Jurkat, Clone E6-1 (cell line): ENCODE data around the gene CPPED1.

Experiments used
- DNase-seq: peaks from one replicate; pipeline ENCODE4 v3.0.0-alpha.2; 2011; ENCODE audit warnings: low read depth, low spot score
- H3K4me3 ChIP-seq: 2 replicates; pipeline ENCODE4 v1.5.1; 2011; ENCODE audit warnings: mild to moderate bottlenecking, low read length, control low read depth, moderate library complexity

The CPPED1 gene

GRCh38 chr16:12672986-12673385 is 130.7 kb downstream of the CPPED1 start:
- H3K4me3 ChIP-seq, result no peak overlapping the region
- DNase-seq, result no peak

DNA sequence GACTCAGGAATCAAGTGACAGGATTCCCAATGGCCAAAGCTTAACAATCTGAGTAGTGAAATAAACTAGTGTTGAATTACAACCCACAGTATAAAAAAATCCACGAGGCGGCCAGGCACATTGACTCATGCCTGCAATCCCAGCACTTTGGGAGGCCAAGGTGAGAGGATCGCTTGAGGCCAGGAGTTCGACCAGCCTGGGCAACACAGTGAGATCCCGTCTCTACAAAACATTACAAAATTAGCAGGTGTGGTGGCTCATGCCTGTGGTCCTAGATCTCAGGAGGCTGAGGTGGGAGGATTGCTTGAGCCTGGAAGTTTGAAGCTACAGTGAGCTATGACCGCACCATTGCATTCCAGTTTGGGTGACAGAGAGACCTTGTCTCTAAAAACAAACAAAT is 133.8 kb downstream of the CPPED1 start:
- DNase-seq, result no peak
- H3K4me3 ChIP-seq, result no peak overlapping the region

DNA sequence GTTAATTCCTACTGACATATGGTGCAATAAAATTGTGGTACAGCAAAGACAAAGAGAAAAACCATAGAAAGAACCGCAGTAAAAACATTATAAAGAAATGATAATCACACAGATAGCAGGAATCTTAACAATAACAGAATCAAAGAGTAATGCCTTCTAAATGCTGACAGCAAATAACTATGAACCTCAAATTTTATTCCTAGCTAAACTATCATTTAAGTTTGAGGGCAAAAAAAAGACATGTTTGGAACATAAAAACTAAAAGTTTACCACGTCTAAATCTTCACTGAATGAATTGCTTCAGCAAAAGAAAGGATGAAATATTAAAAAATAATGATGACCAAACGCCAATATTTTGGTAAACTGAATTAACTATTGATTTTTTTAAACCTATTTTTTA is 135.8 kb downstream of the CPPED1 start:
- DNase-seq, result no peak
- H3K4me3 ChIP-seq, result no peak overlapping the region

DNA sequence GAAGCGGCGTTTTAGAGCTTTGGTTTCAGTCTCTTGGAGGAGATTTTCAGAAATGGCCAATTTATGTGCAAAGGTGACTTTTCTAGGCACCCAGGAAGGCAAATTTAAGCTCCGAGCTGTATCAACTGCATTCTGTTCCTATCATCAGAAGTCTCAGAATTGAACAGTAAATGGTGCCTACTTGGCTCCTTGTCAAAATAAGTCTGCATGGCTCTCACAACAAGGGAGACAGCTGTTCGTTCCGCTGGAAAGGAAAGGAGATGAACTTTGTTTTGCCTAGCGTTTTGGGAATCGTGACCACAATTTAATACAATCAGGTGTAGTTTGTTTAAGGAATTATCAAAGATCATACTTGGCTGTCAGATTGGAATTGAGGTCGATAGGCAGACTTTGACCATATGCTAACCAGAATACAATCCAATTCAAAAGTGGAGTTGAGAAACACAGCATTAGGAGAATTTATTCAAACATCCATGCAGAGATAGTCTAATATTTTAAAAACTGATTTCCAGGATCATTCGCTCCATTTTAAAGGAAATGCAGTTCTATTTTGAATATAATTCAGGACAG is 139.4 kb downstream of the CPPED1 start:
- H3K4me3 ChIP-seq, result no peak overlapping the region
- no peak for DNase-seq

- peak; percentile 68 for DNase-seq
Measured at GRCh38 chr16:12661656-12662172, 142.0 kb downstream of the CPPED1 start.

DNA sequence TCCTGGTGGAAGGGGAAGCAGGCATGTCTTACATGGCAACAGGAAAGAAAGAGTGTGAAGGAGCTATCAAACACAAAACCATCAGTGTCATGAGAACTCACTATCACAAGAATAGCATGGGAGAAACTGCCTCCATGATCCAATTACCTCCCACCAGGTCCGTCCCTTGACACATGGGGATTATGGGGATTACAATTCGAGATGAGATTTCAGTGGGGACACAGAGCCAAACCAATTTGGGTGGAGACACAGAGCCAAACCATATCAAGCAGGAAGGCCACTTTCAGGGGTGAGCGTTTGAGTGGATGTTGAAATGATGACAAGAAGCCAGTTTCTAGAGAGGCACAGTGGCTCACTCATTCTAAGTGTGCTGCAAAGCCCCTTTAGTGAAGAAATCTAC is 143.8 kb downstream of the CPPED1 start:
- no peak overlapping the region for H3K4me3 ChIP-seq
- DNase-seq, result no peak

More at GRCh38 chr16:12661656-12662172, 142.0 kb downstream of the CPPED1 start:
- no peak overlapping the region for H3K4me3 ChIP-seq

- DNase-seq, result no peak
- H3K4me3 ChIP-seq, result no peak overlapping the region
Measured at GRCh38 chr16:12658506-12658905, 145.2 kb downstream of the CPPED1 start.

- no peak overlapping the region for H3K4me3 ChIP-seq
- no peak for DNase-seq
Measured at GRCh38 chr16:12655537-12655936, 148.2 kb downstream of the CPPED1 start.

DNA sequence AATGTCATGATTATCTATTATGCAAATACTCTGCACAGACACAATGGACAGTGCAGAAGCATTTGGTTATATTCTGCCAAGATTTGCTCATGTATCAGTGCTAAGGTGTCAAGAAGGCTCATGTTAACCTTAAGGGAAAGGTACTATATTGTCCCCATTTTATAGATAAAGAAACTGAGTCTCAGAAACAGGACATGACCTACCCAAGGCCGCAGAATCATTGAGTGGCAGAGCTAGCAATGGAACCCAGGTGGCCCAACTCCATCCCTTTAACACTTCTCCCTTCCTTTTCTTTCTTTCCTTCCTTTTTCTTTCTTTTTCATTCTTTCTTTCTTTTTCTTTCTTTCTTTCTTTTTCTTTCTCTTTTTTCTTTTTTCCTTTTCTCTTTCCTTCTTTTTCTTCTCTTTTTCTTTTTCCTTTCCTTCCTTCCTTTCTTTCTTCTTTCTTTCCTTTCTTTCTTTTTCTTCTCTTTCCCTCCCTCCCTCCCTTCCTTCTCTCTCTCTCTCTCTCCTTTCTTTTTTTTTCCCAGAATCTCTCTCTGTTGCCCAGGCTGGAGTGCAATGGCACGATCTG is 149.8 kb downstream of the CPPED1 start:
- H3K4me3 ChIP-seq, result no peak overlapping the region
- DNase-seq, result no peak

DNA sequence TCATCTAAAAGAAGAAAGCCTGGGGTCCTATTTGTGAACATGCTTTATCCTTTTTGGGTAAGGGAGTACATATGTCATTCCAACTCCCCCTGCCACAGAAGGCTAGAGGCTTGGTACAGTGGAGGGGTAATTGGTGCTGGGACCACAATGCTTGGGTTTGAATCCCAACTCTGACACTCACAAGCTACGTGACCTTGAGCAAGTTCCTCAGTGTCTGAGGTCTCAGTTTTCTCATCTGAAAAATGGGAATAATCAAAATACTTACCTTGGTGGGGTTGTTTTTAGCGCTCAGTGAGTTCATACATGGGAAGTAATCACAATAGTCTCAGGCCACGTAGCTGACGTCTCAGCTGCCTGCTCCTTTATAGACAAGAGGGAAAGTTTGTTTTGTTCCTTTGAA is 150.8 kb downstream of the CPPED1 start:
- no peak for DNase-seq
- no peak overlapping the region for H3K4me3 ChIP-seq

DNA sequence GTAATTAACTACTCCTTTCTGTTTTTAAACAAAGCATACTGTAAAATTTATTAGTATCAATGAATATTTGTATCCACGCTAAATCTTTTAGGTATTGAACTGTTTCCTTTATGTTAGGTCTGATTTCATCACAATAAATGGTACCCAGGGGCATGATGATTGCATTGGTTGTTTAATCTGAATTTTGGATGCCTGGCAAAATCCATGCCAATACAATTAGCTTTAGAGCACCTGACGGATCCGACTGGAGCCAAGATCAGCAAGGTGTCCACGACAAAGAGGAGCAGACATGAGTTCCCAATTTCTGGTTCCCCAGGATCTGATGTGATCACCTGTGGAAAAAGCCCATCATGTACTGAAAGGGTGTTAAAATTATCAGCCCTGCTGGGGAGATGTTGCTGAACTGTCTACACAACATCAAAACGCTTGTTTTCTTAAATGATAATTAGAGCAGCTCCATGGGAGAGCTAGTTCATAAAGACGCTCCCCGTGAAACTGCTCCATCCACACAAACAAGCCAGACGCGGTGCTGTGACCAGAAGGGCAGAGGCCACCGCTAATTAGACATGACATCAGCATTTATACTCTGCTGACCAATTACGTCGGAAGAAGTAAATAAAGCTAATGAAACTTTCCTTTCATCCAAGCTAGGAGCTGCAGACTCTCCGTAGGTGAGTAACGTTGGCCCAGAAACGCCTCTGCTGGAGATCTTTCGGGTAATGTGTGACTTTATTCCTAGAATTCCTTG is 151.7 kb downstream of the CPPED1 start:
- DNase-seq, result no peak
- no peak overlapping the region for H3K4me3 ChIP-seq

GRCh38 chr16:12649356-12649755 is 154.3 kb downstream of the CPPED1 start:
- H3K4me3 ChIP-seq, result no peak overlapping the region
- DNase-seq, result no peak

- DNase-seq, result peak; percentile 68
Measured at GRCh38 chr16:12646490-12647274, 157.0 kb downstream of the CPPED1 start.

GRCh38 chr16:12646098-12646489 is 157.6 kb downstream of the CPPED1 start:
- H3K4me3 ChIP-seq, result no peak overlapping the region; the same call in 1 of the 2 replicates
- no peak for DNase-seq

More at GRCh38 chr16:12646490-12647274, 157.0 kb downstream of the CPPED1 start:
- H3K4me3 ChIP-seq, result peak overlapping the region; percentile 11

GRCh38 chr16:12643034-12643455 is 160.6 kb downstream of the CPPED1 start:
- no peak overlapping the region for H3K4me3 ChIP-seq
- DNase-seq, result no peak

DNA sequence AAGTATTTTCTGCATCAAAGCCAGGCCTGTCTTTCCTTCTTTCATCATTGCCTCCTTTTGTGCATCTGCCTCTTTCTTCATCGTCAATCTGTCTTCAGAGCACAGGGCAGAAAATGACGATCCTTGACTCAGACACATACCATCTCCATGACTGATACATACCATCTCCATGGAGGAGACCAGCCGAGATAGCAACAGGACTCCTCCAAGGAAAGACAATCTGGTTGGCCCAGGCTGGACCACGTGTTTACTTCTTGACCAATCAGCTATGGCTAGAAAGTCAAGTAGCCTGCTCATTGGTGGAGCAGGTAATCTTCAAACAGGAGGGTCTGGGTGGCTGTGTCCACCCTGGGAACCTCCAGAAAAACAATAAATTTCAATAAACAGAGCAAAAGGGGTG is 164.6 kb downstream of the CPPED1 start:
- no peak for DNase-seq
- H3K4me3 ChIP-seq, result no peak overlapping the region

DNA sequence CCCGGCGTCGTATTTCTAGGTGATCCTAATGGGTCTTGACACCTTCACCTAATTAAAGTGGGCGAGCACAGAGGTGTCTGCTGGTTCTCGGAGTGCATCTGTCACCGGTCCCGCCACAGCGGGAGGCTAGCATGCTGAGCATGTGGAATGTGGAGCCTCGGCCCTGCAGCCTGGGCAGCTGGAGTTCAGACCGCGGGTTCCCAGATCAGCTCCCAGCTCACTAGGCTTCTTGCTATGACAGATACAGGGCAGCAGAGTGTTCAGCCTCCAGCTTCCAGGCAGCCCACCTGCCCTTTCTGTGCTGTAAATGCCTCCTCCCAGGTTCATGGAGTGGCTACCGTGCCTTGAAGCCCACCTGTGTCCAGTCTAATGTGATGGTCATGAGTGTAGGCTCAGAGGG is 166.7 kb downstream of the CPPED1 start:
- DNase-seq, result no peak
- no peak overlapping the region for H3K4me3 ChIP-seq

DNA sequence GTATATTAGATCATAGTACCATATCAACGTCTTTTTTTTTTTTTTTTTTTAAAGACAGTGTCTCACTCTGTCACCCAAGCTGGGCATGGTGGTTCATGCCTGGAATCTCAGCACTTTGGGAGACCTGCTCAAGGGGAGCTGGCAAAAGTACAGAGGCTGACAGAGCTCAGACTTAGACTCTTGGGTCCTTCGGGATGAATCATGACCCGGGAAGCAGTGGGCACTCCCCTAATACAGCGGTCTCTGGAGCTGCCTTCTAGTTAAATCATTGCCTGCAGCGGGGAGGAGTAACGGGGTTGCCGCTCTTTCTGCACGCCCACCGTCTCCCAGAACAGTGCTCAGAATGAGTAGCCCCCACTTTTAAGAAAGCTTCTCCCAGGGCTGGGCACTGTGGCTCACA is 174.4 kb downstream of the CPPED1 start:
- DNase-seq, result no peak
- H3K4me3 ChIP-seq, result no peak overlapping the region

DNA sequence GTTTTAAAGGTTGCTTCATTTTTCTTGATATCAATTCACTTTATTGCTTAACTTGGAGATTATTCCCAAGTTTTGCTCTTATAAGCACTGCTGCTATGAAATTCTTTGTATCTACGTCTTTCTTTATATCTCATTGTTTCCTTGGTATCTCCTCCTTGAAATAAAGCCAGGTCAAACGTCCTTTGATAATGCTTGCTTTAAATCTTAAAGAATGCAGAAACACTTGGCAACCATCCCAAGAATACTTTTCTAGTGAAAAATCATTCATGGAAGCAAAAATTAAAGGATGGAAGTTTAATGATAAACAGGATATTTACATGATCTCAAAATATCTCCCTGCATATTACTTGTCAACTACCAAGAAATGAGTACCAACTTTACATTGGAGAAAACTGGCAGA is 175.2 kb downstream of the CPPED1 start:
- H3K4me3 ChIP-seq, result no peak overlapping the region

GRCh38 chr16:12627394-12627793 is 176.3 kb downstream of the CPPED1 start:
- no peak for DNase-seq
- no peak overlapping the region for H3K4me3 ChIP-seq

More for the DNA sequence above, 175.2 kb downstream of the CPPED1 start:
- DNase-seq, result no peak
